SK-N-SH (cell line): Measurements from ENCODE around the gene CALML4. TPM values are rescaled to one million over a fixed set of nuclear protein-coding genes. Genes with fewer than 3 reads are reported as not detected.

Experiments used
- CTCF ChIA-PET: fragments of 300-600, 350-600 bp; formaldehyde crosslinking; extraction: SDS; loops from one replicate; lab custom pipeline; 2021; lab: Yijun Ruan, JAX
- POLR2A ChIA-PET: fragments of 350-600 bp; sonication (Branson Sonifier 250); formaldehyde crosslinking; extraction: SDS; loops from one replicate; lab custom pipeline; 2020; ENCODE audit warnings: antibody characterized with exemption, inconsistent platforms; lab: Yijun Ruan, JAX
- DNase-seq: peaks from one replicate; pipeline ENCODE4 v3.0.0; 2012
- H2AFZ ChIP-seq: fragments of 200-600 bp; sonication (generic); 2 replicates; pipeline ENCODE4 v1.8.1; 2016; ENCODE audit warnings: antibody characterized with exemption, mild to moderate bottlenecking, low read depth
- H3F3A ChIP-seq: fragments of 200-600 bp; sonication (generic); replicated peaks from 2 replicates; pipeline ENCODE3; 2016; ENCODE audit warnings: antibody characterized with exemption, mild to moderate bottlenecking; ENCODE audit not compliant: insufficient read depth
- H3K27ac ChIP-seq, 2 experiments: fragments of 200-500 bp in 1 of 2; fragments of 200-600 bp in 1 of 2; sonication (Bioruptor generic) in 1 of 2; sonication (generic), shearing (Covaris generic) in 1 of 2; 2 replicates each; pipeline versions ENCODE4 v1.5.1 to v1.6.1; 2014 to 2016; ENCODE audit warnings: low read depth in 2 of 2, inconsistent platforms in 1 of 2, low read length in 1 of 2, mild to moderate bottlenecking in 1 of 2, mixed read lengths in 1 of 2
- H3K27me3 ChIP-seq: fragments of 200-600 bp; sonication (generic), shearing (Covaris generic); 2 replicates; pipeline ENCODE4 v1.6.1; 2016; ENCODE audit warnings: mixed run types; ENCODE audit not compliant: insufficient read depth
- H3K36me3 ChIP-seq, 2 experiments: fragments of 200-500 bp in 1 of 2; fragments of 200-600 bp in 1 of 2; sonication (Bioruptor generic) in 1 of 2; sonication (generic) in 1 of 2; replicated peaks in 1 of 2; 2 replicates each; pipeline versions ENCODE3 to v1.5.1; 2014 to 2016; ENCODE audit warnings: low read length in 1 of 2, mild to moderate bottlenecking in 1 of 2; ENCODE audit not compliant: insufficient read depth in 2 of 2, control insufficient read depth in 1 of 2
- H3K4me1 ChIP-seq, 2 experiments: fragments of 200-500 bp in 1 of 2; fragments of 200-600 bp in 1 of 2; sonication (Bioruptor generic) in 1 of 2; sonication (generic), shearing (Covaris generic) in 1 of 2; 2 replicates each; pipeline versions ENCODE4 v1.5.1 to v1.6.1; 2014 to 2016; ENCODE audit warnings: low read depth in 1 of 2, low read length in 1 of 2, mixed run types in 1 of 2; ENCODE audit not compliant: insufficient read depth in 2 of 2, control insufficient read depth in 1 of 2
- H3K4me2 ChIP-seq: fragments of 200-600 bp; sonication (generic), shearing (Covaris generic); 2 replicates; pipeline ENCODE4 v1.6.1; 2017; ENCODE audit warnings: mixed run types
- H3K4me3 ChIP-seq, 2 experiments: fragments of 200-500 bp in 1 of 2; fragments of 200-600 bp in 1 of 2; sonication (Bioruptor generic) in 1 of 2; sonication (generic), shearing (Covaris generic) in 1 of 2; 2 replicates each; pipeline versions ENCODE4 v1.5.1 to v1.8.1; 2014 to 2016; ENCODE audit warnings: low read depth in 2 of 2, inconsistent platforms in 1 of 2, low read length in 1 of 2, mild to moderate bottlenecking in 1 of 2, mixed read lengths in 1 of 2, moderate library complexity in 1 of 2
- H3K79me2 ChIP-seq: fragments of 200-600 bp; sonication (generic); 2 replicates; pipeline ENCODE4 v1.8.1; 2017; ENCODE audit warnings: mild to moderate bottlenecking; ENCODE audit not compliant: insufficient read depth
- H3K9ac ChIP-seq: fragments of 200-600 bp; sonication (generic); 2 replicates; pipeline ENCODE4 v1.6.1; 2017; ENCODE audit warnings: mixed run types
- H3K9me2 ChIP-seq: fragments of 200-600 bp; sonication (generic); 2 replicates; pipeline ENCODE4 v1.6.1; 2017; ENCODE audit warnings: mixed run types
- H3K9me3 ChIP-seq: fragments of 200-600 bp; sonication (generic); 2 replicates; pipeline ENCODE4 v1.6.1; 2017; ENCODE audit warnings: mixed run types, mild to moderate bottlenecking, moderate library complexity
- H4K20me1 ChIP-seq: fragments of 200-600 bp; sonication (generic); 2 replicates; pipeline ENCODE4 v1.6.1; 2017; ENCODE audit warnings: mild to moderate bottlenecking, mixed run types; ENCODE audit not compliant: insufficient read depth
- CHD2 ChIP-seq: fragments of 150-350 bp; IDR thresholded peaks from 2 replicates; pipeline ENCODE4 v1.6.1; 2018; ENCODE audit warnings: low read length; ENCODE audit not compliant: partially characterized antibody
- EZH2phosphoT487 ChIP-seq: fragments of 200-600 bp; sonication (generic); IDR thresholded peaks from 2 replicates; pipeline ENCODE4 v1.6.1; 2017; ENCODE audit warnings: low read depth, mixed run types, mild to moderate bottlenecking, antibody characterized with exemption, moderate library complexity, borderline replicate concordance
- FOSL2 ChIP-seq: IDR thresholded peaks from 2 replicates; pipeline ENCODE4 v1.4.0; 2012; ENCODE audit warnings: low read depth, mild to moderate bottlenecking, moderate library complexity, borderline replicate concordance
- FOXJ3 ChIP-seq: sonication (generic); formaldehyde crosslinking; IDR thresholded peaks from 2 replicates; pipeline ENCODE4 v1.5.1; 2020; ENCODE audit warnings: mild to moderate bottlenecking, missing genetic modification reagents
- FOXM1 ChIP-seq: IDR thresholded peaks from 2 replicates; pipeline ENCODE4 v1.4.0; 2012; ENCODE audit warnings: low read depth, mild to moderate bottlenecking
- GABPA ChIP-seq: IDR thresholded peaks from 2 replicates; pipeline ENCODE4 v1.4.0; 2012; ENCODE audit warnings: low read depth, mild to moderate bottlenecking
- GATA2 ChIP-seq: sonication (generic); formaldehyde crosslinking; IDR thresholded peaks from 2 replicates; pipeline ENCODE4 v1.5.0; 2020; ENCODE audit warnings: mild to moderate bottlenecking, missing genetic modification reagents
- JUND ChIP-seq: IDR thresholded peaks from 2 replicates; pipeline ENCODE4 v1.4.0; 2012
- MXI1 ChIP-seq: IDR thresholded peaks from 2 replicates; pipeline ENCODE4 v1.6.1; 2012; ENCODE audit warnings: mild to moderate bottlenecking, low read depth, low read length, improper control_type of control experiment
- NFIC ChIP-seq: IDR thresholded peaks from 2 replicates; pipeline ENCODE4 v1.4.0; 2012; ENCODE audit warnings: borderline replicate concordance
- NRF1 ChIP-seq: IDR thresholded peaks from 2 replicates; pipeline ENCODE4 v1.6.1; 2012; ENCODE audit warnings: low read depth, mild to moderate bottlenecking, low read length
- POLR2AphosphoS5 ChIP-seq: IDR thresholded peaks from 2 replicates; pipeline ENCODE4 v1.6.1; 2012; ENCODE audit warnings: low read depth, low read length
- RAD21 ChIP-seq: IDR thresholded peaks from 2 replicates; pipeline ENCODE4 v1.6.1; 2012; ENCODE audit warnings: mild to moderate bottlenecking, low read length
- RFX5 ChIP-seq: IDR thresholded peaks from 2 replicates; pipeline ENCODE4 v1.6.1; 2012; ENCODE audit warnings: mild to moderate bottlenecking, improper control_type of control experiment, low read length
- RXRA ChIP-seq: IDR thresholded peaks from 2 replicates; pipeline ENCODE4 v1.4.0; 2012; ENCODE audit warnings: low read depth, mild to moderate bottlenecking, borderline replicate concordance
- SIN3A ChIP-seq: IDR thresholded peaks from 2 replicates; pipeline ENCODE4 v1.6.1; 2012; ENCODE audit warnings: low read depth, mild to moderate bottlenecking, low read length, moderate library complexity, borderline replicate concordance
- SMC3 ChIP-seq: IDR thresholded peaks from 2 replicates; pipeline ENCODE4 v1.6.1; 2012; ENCODE audit warnings: low read depth, low read length, improper control_type of control experiment
- TAF1 ChIP-seq: IDR thresholded peaks from 2 replicates; pipeline ENCODE4 v1.6.1; 2012; ENCODE audit warnings: low read depth, mild to moderate bottlenecking, low read length, moderate library complexity, borderline replicate concordance
- TEAD4 ChIP-seq: IDR thresholded peaks from 2 replicates; pipeline ENCODE4 v1.4.0; 2012; ENCODE audit warnings: mild to moderate bottlenecking, borderline replicate concordance; ENCODE audit not compliant: insufficient read depth
- USF2 ChIP-seq: fragments of 150-350 bp; IDR thresholded peaks from 2 replicates; pipeline ENCODE4 v1.6.1; 2017; ENCODE audit warnings: antibody characterized with exemption, low read length, low read depth, borderline replicate concordance
- ZBTB33 ChIP-seq: IDR thresholded peaks from 2 replicates; pipeline ENCODE4 v1.4.0; 2012; ENCODE audit warnings: low read depth, borderline replicate concordance
- whole genome bisulfite sequencing: methylation state at CpG from one replicate; pipeline ENCODE4 v1.1.6; 2017; ENCODE audit warnings: low lambda C conversion rate; 5-methylcytosine and 5-hydroxymethylcytosine counted together
- polyA plus RNA-seq, 3 experiments: library from polyadenylated mRNA; depleted of rRNA; stranded (reverse); fragments of >200 nt; gene quantifications; 2 replicates each; pipeline ENCODE4 v1.2.3, GENCODE V29; 2012
- TF ChIP-seq, protein P1 (sequence below): IDR thresholded peaks from 2 replicates; pipeline ENCODE4 v1.4.0; 2012; ENCODE audit warnings: low read depth, borderline replicate concordance

The CALML4 gene
- polyA plus RNA-seq, 1 of the 3 experiments (the other 2 are of a cell fraction), result 3.1 TPM

- Histone ChIP-seq H3K9me3 (no peaks in the 10 kb centered on the region), H2AFZ (no peak overlapping the region)
- POLR2A ChIA-PET, result no interaction called here
- TF ChIP-seq FOSL2, result no peak
- TF ChIP-seq TAF1, result no peak
- TF ChIP-seq, protein P1, sequence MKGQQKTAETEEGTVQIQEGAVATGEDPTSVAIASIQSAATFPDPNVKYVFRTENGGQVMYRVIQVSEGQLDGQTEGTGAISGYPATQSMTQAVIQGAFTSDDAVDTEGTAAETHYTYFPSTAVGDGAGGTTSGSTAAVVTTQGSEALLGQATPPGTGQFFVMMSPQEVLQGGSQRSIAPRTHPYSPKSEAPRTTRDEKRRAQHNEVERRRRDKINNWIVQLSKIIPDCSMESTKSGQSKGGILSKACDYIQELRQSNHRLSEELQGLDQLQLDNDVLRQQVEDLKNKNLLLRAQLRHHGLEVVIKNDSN, result no peak
- TF ChIP-seq SIN3A, result no peak
- no peak for TF ChIP-seq NRF1
- TF ChIP-seq RFX5, result no peak
- no peak for TF ChIP-seq NFIC
- no peak for TF ChIP-seq EZH2phosphoT487
- TF ChIP-seq FOXM1, result no peak
- no peak for TF ChIP-seq RAD21
- no peak for TF ChIP-seq MXI1
- no peak for TF ChIP-seq ZBTB33
- no peak for TF ChIP-seq GABPA
- TF ChIP-seq CHD2, result no peak
- TF ChIP-seq JUND, result no peak
- TF ChIP-seq, all 33 proteins: peak for 0
- H3K27me3 ChIP-seq, result no peaks in the 10 kb centered on the region
- H3K36me3 ChIP-seq, result peaks cover 5 to 31% of the 10 kb centered on the region in 2 experiments
- peaks cover 2 to 7% of the 10 kb centered on the region in 2 experiments; a peak in 2 of 4 replicates for H3K4me1 ChIP-seq
- DNase-seq, result no peak
- no peak overlapping the region for H3K27ac ChIP-seq
- no peak overlapping the region for H3K9ac ChIP-seq
- CTCF ChIA-PET, result interaction anchor here (1.1 to 4.7 kb wide), 5 partner anchors 59 to 1206 kb away, joined by 4 to 73 read pairs (median 4); no protein-coding TSS in a partner anchor
- no peaks in the 10 kb centered on the region for H4K20me1 ChIP-seq
- no peaks in the 10 kb centered on the region for H3K9me2 ChIP-seq
- H3K4me2 ChIP-seq, result no peak overlapping the region
- WGBS, result 98% methylated on average over 2 of the region's 2 CpGs
- no peak overlapping the region for H3K4me3 ChIP-seq
- peaks cover 10% of the 10 kb centered on the region; the same call in 1 of the 2 replicates for H3K79me2 ChIP-seq
- peaks cover 24% of the 10 kb centered on the region for H3F3A ChIP-seq
Measured at GRCh38 chr15:68152342-68152741, 52.8 kb downstream of the CALML4 start.

DNA sequence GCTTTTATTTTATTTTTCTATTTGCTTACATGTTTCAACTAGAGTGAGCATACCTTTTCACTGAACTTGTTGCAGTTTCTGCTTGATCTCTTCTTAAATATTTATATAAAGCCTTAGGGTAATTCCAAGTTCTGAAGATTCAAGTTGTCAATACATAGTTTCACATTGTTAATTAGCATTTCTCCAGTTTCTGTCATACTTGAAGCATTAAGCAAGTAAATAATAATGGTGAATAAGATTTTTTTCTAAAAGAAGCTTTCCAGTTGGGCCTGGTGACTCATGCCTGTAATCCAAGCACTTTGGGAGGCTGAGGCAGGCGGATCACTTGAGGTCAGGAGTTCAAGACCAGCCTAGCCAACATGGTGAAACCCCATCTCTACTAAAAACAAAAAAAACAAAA is 53.9 kb downstream of the CALML4 start:
- no peak for DNase-seq
- H3K27me3 ChIP-seq, result no peaks in the 10 kb centered on the region
- CTCF ChIA-PET, result interaction anchor here (4.7 kb wide), 1 partner anchor 289 kb away, joined by 73 read pairs; no protein-coding TSS in a partner anchor
- TF ChIP-seq FOSL2, result no peak
- TF ChIP-seq TAF1, result no peak
- no peak for TF ChIP-seq RFX5
- no peak for TF ChIP-seq NRF1
- no peak for TF ChIP-seq JUND
- no peak for TF ChIP-seq TEAD4
- no peak for TF ChIP-seq SMC3
- TF ChIP-seq USF2, result no peak
- TF ChIP-seq NFIC, result no peak
- no peak for TF ChIP-seq EZH2phosphoT487
- TF ChIP-seq RXRA, result no peak
- TF ChIP-seq GATA2 (CRISPR knock-in tag), result no peak
- no peak for TF ChIP-seq FOXM1
- TF ChIP-seq MXI1, result no peak
- TF ChIP-seq POLR2AphosphoS5, result no peak
- TF ChIP-seq FOXJ3 (CRISPR knock-in tag), result no peak
- no peak for TF ChIP-seq RAD21

More for the DNA sequence above, 53.9 kb downstream of the CALML4 start:
- Histone ChIP-seq H2AFZ (no peak overlapping the region), H3F3A (peaks cover 24% of the 10 kb centered on the region), H3K27ac (no peak overlapping the region), H3K4me1 (peaks cover 2 to 7% of the 10 kb centered on the region in 2 experiments; a peak in 2 of 4 replicates), H3K36me3 (peaks cover 11 to 38% of the 10 kb centered on the region in 2 experiments), H3K9me3 (no peaks in the 10 kb centered on the region), H3K4me2 (no peak overlapping the region), H3K4me3 (no peak overlapping the region), H3K79me2 (peaks cover 10% of the 10 kb centered on the region; the same call in 1 of the 2 replicates), H3K9ac (no peak overlapping the region), H3K9me2 (no peaks in the 10 kb centered on the region), H4K20me1 (no peaks in the 10 kb centered on the region)
- WGBS, result 90% methylated on average over 1 of the region's 1 CpG
- POLR2A ChIA-PET, result no interaction called here
